ENCODE measurements around the gene COX14.
"Not testable (repeated sequence)": the region's sequence is repeated elsewhere in the genome, so short reads cannot be mapped to it uniquely, and the experiment has no call there.

The COX14 gene

DNA sequence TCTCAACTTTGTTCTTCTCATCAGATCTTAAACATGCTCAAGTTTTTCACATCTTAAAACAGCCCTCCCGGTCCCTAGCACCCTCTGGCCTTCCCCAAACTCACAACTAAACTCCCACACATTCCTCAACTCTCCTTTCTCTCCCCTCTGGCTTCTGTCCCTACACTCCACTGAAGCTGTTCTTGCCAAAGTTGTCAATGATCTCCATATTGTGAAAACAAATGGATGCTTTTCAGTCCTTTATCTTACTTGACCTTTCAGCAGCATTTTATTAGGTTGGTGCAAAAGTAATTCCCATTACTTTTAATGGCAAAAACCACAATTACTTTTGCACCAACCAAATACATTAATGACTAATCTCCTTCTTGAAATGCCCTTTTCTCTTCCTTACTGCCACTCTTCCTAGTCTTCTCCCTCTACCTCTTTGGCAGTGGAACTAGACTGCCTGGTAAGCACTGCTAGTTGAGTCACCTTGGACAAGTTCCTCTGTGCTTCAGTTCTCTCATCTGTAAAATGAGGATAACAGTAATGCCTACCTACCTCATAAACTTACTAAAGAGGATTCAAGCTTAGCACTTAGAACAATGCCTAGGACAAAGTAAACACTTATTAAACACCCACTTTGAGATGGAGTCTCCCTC lies 39.1 kb downstream of the COX14 start:
- in situ Hi-C loops (cut with MboI; ENCODE audit: low sequenced_read_pairs) = no loop called here

DNA sequence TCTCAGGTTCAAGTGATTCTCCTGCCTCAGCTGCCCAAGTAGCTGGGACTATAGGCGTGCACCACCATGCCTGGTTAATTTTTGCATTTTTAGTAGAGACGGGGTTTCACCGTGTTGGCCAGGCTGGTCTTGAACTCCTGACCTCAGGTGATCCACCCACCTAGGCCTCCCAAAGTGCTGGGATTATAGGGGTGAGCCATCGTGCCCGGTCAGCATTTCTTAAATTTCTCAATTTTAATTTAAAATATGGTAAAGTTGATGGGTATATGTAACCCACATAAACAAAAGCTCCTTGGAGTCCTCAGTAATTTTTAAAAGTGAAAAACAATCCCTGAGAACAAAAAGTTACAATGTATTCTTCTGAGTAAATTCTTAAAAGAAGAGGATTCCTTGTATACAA lies 42.9 kb downstream of the COX14 start:
- in situ Hi-C loops (cut with MboI; ENCODE audit: low sequenced_read_pairs) = not testable (repeated sequence)

DNA sequence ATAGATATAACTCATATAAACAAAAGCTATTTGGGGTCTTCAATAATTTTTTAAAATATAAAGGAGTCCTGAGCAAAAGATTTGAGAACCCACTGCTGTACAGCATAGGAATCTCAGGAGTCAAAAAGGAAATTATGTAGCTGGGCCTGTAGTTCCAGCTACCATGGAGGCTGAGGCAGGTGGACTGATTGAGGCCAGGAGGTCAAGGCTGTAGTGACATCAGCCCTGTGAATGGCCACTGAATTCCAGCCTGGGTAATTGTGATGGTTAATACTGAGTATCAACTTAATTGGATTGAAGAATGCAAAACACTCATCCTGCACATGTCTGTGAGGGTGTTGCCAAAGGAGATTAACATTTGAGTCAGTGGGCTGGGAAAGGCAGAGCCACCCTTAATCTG lies 44.6 kb downstream of the COX14 start:
- in situ Hi-C loops (cut with MboI; ENCODE audit: low sequenced_read_pairs) = no loop called here

DNA sequence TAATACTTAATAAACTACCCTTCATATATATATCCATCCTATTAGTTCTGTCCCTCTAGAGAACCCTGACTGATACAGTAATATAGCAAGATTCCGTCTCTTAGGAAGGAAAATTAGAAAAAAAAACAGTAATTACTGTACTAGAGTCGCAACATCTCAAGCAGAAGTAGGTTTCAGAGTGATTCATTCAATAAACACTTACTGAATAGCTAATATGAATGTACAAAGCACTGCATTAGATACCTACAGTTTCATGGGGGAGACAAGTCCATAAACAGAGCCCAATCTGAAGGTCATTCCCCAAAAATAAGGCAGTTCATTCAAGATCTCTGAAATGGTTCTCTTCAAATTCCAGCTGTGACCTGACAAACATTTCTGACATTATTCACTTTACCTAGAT lies 45.2 kb downstream of the COX14 start:
- in situ Hi-C loops (cut with MboI; ENCODE audit: low sequenced_read_pairs) = no loop called here

DNA sequence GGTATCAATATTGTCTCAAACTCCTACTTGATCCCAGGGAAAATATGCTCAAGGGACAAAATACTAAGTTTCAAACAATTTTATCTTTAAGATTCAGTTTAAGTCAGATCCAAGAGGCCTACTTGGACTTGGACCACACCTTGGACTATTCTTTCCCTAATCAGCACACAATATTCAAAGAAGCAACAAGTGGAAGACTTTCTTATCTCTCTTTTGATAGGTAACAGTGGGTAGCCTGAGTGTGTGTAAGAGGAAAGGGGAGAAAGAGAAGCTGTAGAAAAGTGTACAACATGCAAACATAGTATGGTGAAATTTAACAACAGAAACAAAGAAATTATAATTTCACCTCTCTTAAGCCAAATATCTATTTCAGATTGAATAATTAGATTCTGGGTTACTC lies 48.6 kb downstream of the COX14 start:
- in situ Hi-C loops (cut with MboI; ENCODE audit: low sequenced_read_pairs) = no loop called here

DNA sequence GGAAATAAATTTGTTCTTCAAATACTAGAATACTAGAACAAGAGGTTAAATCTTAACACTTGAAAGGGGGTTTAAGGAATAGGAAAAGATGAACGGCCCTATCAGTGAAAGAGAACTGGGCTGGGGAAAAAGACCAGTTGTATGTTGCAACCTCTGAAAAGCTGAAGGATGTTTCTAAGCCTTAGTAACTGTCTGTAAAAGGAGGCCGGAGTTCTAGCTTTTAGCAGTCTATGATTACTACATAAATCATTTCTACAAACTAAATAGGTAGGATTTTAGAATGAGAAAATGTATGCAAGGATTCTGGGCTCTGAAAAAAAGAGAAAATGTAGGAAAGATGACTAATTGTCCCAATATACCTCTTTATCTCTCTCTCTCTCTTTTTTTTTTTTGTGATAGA lies 50.2 kb downstream of the COX14 start:
- in situ Hi-C loops (cut with MboI; ENCODE audit: low sequenced_read_pairs) = no loop called here

DNA sequence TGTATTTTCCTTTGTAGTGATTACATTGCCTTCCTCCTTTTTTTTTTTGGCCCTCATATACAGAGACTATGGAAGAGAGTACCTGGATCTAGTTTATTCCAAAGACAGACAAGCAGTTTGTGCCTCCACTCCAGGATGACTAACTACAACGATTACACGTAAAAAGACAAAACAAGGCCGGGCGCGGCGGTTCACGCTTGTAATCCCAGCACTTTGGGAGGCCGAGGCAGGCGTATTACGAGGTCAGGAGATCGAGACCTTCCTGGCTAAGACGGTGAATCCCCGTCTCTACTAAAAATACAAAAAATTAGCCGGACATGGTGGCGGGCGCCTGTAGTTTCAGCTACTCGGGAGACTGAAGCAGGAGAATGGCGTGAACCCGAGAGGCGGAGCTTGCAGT lies 52.9 kb downstream of the COX14 start:
- in situ Hi-C loops (cut with MboI; ENCODE audit: low sequenced_read_pairs) = no loop called here

DNA sequence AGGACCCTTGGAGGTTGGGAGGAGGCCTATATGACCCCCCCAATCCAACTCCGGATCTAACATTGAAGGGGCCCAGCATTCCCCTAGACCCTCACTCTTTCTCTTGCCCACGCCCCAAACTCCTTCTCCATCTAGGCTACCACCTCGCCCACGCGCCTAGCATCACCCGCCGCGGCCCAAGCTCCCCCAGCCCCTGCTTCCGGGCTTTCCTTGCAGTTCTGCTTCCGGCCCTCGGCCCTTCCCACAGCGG lies 54.7 kb downstream of the COX14 start:
- in situ Hi-C loops (cut with MboI; ENCODE audit: low sequenced_read_pairs) = no loop called here

DNA sequence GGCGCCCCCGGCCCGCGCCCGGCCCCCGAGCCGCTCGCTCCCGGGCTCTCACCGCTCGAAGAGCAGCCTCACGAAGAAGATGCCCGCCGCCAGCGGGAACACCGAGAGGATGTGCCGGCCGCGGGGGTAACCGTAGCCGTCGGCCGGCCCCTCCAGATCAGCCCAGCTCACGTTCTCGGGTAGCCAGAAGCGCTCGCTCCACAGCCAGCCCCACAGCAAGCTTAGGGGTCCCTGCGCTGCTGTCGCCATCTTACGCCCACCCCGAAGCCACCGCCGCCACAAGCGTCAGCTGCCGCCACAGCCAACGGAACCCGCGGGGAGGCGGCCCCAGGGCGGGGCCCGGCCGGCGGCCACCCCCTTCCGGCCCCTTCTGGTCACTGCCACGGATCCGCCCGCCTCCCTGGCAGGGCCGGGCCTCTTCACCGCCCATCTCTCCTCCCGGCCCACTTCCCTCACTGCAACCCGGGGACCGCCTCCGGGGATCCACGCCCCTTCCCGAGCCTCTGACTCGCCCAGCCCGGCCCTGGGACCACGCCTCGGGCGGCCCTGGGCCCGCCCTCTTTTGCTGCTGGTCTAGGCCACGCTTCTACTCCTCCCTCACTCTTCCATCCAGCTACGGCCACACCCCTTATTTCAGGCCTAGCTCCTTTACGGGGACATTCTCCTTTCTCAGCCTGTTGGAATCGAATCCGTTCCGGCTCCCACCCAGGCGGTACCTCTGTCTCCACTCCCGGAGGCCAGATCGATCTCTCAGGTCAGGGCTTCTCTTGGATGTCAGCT lies 55.2 kb downstream of the COX14 start, which contains the start of gene CERS5:
TSS of gene CERS5 (minus strand) at position 321 of the 780 bp plus-strand sequence. CDS start at position 249, 72 bp downstream.
- in situ Hi-C loops (cut with MboI; ENCODE audit: low sequenced_read_pairs) = no loop called here

Measured in hTERT RPE-1 (cell line).